H1 (cell line): Measurements from ENCODE around the gene TFCP2L1. TPM values are rescaled to one million over a fixed set of nuclear protein-coding genes. Genes with fewer than 3 reads are reported as not detected.

Source experiments
- CTCF ChIA-PET: fragments of 300-600 bp; sonication (Branson Sonifier 250); formaldehyde crosslinking; loops from one replicate; lab custom pipeline; 2021; ENCODE audit not compliant: partially characterized antibody; lab: Charles Lee
- POLR2A ChIA-PET: fragments of 300-600 bp; sonication (Branson Sonifier 250); formaldehyde crosslinking; loops from one replicate; lab custom pipeline; 2021; ENCODE audit warnings: inconsistent platforms; ENCODE audit not compliant: partially characterized antibody; lab: Charles Lee
- DNase-seq, 2 experiments: peaks; one replicate each; pipeline versions ENCODE4 v3.0.0 to v3.0.0-alpha.2; 2010 to 2022; ENCODE audit warnings: low spot score in 2 of 2, low read depth in 1 of 2, mixed read lengths in 1 of 2
- FAIRE-seq: peaks from 2 replicates; lab custom pipeline; 2011; peaks lifted over from hg19 to GRCh38; lab: Jason Lieb, UNC
- H2AFZ ChIP-seq: 2 replicates; pipeline ENCODE4 v1.8.1; 2012; ENCODE audit warnings: low read length, inconsistent platforms
- H2AK5ac ChIP-seq: 2 replicates; pipeline ENCODE4 v1.6.1; 2013; ENCODE audit warnings: low read depth, low read length
- H2BK120ac ChIP-seq: replicated peaks from 2 replicates; pipeline ENCODE3; 2013; ENCODE audit warnings: low read depth, low read length, inconsistent platforms
- H2BK12ac ChIP-seq: 2 replicates; pipeline ENCODE4 v1.6.1; 2013; ENCODE audit warnings: low read depth, low read length
- H2BK15ac ChIP-seq: 2 replicates; pipeline ENCODE4 v1.6.1; 2013; ENCODE audit warnings: low read length
- H2BK20ac ChIP-seq: 2 replicates; pipeline ENCODE4 v1.6.1; 2013; ENCODE audit warnings: low read length
- H2BK5ac ChIP-seq: 2 replicates; pipeline ENCODE4 v1.6.1; 2013; ENCODE audit warnings: low read depth, low read length
- H3K14ac ChIP-seq: 2 replicates; pipeline ENCODE4 v1.6.1; 2013; ENCODE audit warnings: inconsistent platforms; ENCODE audit not compliant: insufficient read length
- H3K18ac ChIP-seq: 2 replicates; pipeline ENCODE4 v1.6.1; 2013; ENCODE audit warnings: low read length; ENCODE audit errors: extremely low read depth
- H3K23ac ChIP-seq: 2 replicates; pipeline ENCODE4 v1.6.1; 2013; ENCODE audit warnings: inconsistent platforms; ENCODE audit not compliant: insufficient read length
- H3K23me2 ChIP-seq: 2 replicates; pipeline ENCODE4 v1.6.1; 2013; ENCODE audit warnings: low read depth, low read length
- H3K27ac ChIP-seq: 2 replicates; pipeline ENCODE4 v1.6.1; 2011; ENCODE audit warnings: low read depth, low read length, inconsistent platforms
- H3K27me3 ChIP-seq, 4 experiments: replicated peaks in 1 of 4; 1 replicate in 1 of 4; 2 replicates in 3 of 4; pipeline versions ENCODE4 v1.6.1 to v1.8.1; 2011 to 2013; ENCODE audit warnings: low read length in 3 of 4, mild to moderate bottlenecking in 3 of 4, inconsistent platforms in 2 of 4, mixed read lengths in 2 of 4, moderate library complexity in 1 of 4; ENCODE audit not compliant: control insufficient read depth in 3 of 4, insufficient read depth in 3 of 4; ENCODE audit errors: extremely low read depth in 1 of 4
- H3K36me3 ChIP-seq, 4 experiments: 2 replicates each; pipeline versions ENCODE4 v1.6.1 to v1.8.1; 2011 to 2013; ENCODE audit warnings: mild to moderate bottlenecking in 4 of 4, low read length in 3 of 4, moderate library complexity in 2 of 4, control low read depth in 1 of 4, inconsistent platforms in 1 of 4; ENCODE audit not compliant: insufficient read depth in 4 of 4, control insufficient read depth in 2 of 4
- H3K4ac ChIP-seq: replicated peaks from 2 replicates; pipeline ENCODE3; 2013; ENCODE audit warnings: low read length, low read depth, mixed read lengths, inconsistent platforms; ENCODE audit not compliant: insufficient read length
- H3K4me1 ChIP-seq, 4 experiments: replicated peaks in 1 of 4; 1 replicate in 1 of 4; 2 replicates in 3 of 4; pipeline versions ENCODE4 v1.6.1 to v1.8.1; 2011 to 2013; ENCODE audit warnings: low read length in 3 of 4, inconsistent platforms in 2 of 4, mixed read lengths in 1 of 4; ENCODE audit not compliant: insufficient read depth in 4 of 4, control insufficient read depth in 3 of 4
- H3K4me2 ChIP-seq, 2 experiments: 2 replicates each; pipeline versions ENCODE4 v1.6.1 to v1.8.1; 2011 to 2013; ENCODE audit warnings: low read depth in 2 of 2, low read length in 2 of 2, control low read depth in 1 of 2, inconsistent platforms in 1 of 2, mild to moderate bottlenecking in 1 of 2; ENCODE audit not compliant: insufficient read depth in 1 of 2
- H3K4me3 ChIP-seq, 4 experiments: fragments of 200-600, 300-600 bp in 1 of 4; sonication (generic), shearing (Covaris generic), sonication (Bioruptor Twin) in 1 of 4; 2 replicates each; pipeline versions ENCODE4 v1.5.1 to v1.8.1; 2011 to 2016; ENCODE audit warnings: low read length in 4 of 4, low read depth in 3 of 4, control low read depth in 2 of 4, inconsistent platforms in 2 of 4, mild to moderate bottlenecking in 2 of 4, mixed read lengths in 1 of 4, moderate library complexity in 1 of 4; ENCODE audit not compliant: insufficient read depth in 2 of 4; ENCODE audit errors: extremely low read depth in 1 of 4
- H3K56ac ChIP-seq: replicated peaks from 2 replicates; pipeline ENCODE3; 2013; ENCODE audit warnings: low read depth, mild to moderate bottlenecking, mixed read lengths, low read length, inconsistent platforms; ENCODE audit not compliant: insufficient read length
- H3K79me1 ChIP-seq: 2 replicates; pipeline ENCODE4 v1.6.1; 2013; ENCODE audit warnings: low read depth, low read length, control low read depth
- H3K79me2 ChIP-seq, 2 experiments: 2 replicates each; pipeline versions ENCODE4 v1.6.1 to v1.8.1; 2012 to 2013; ENCODE audit warnings: low read length in 2 of 2, mild to moderate bottlenecking in 2 of 2, inconsistent platforms in 1 of 2; ENCODE audit not compliant: insufficient read depth in 2 of 2, control insufficient read depth in 1 of 2
- H3K9ac ChIP-seq, 4 experiments: replicated peaks in 1 of 4; 1 replicate in 1 of 4; 2 replicates in 3 of 4; pipeline versions ENCODE4 v1.6.1 to v1.8.1; 2011 to 2013; ENCODE audit warnings: low read depth in 3 of 4, low read length in 3 of 4, control low read depth in 2 of 4, mild to moderate bottlenecking in 2 of 4, moderate library complexity in 2 of 4, inconsistent platforms in 1 of 4; ENCODE audit errors: extremely low read depth in 1 of 4
- H3K9me3 ChIP-seq, 2 experiments: 2 replicates each; pipeline versions ENCODE4 v1.6.1 to v1.8.1; 2012 to 2013; ENCODE audit warnings: mild to moderate bottlenecking in 2 of 2, moderate library complexity in 2 of 2, control low read depth in 1 of 2, inconsistent platforms in 1 of 2, low read depth in 1 of 2, low read length in 1 of 2, mixed read lengths in 1 of 2; ENCODE audit not compliant: insufficient read depth in 2 of 2
- H4K20me1 ChIP-seq, 2 experiments: replicated peaks in 1 of 2; 2 replicates each; pipeline versions ENCODE3 to v1.8.1; 2011 to 2013; ENCODE audit warnings: inconsistent platforms in 2 of 2, low read length in 2 of 2, mild to moderate bottlenecking in 1 of 2; ENCODE audit not compliant: insufficient read depth in 2 of 2, control insufficient read depth in 1 of 2
- H4K5ac ChIP-seq: 2 replicates; pipeline ENCODE4 v1.6.1; 2013; ENCODE audit warnings: low read length, low read depth, mixed read lengths, inconsistent platforms; ENCODE audit not compliant: insufficient read length
- H4K8ac ChIP-seq: 2 replicates; pipeline ENCODE4 v1.8.0; 2013; ENCODE audit warnings: mild to moderate bottlenecking, moderate library complexity, low read length, inconsistent platforms; ENCODE audit not compliant: insufficient read depth; ENCODE audit errors: extremely low read depth
- H4K91ac ChIP-seq: replicated peaks from 2 replicates; pipeline ENCODE3; 2013; ENCODE audit warnings: low read length, mixed read lengths, inconsistent platforms; ENCODE audit not compliant: insufficient read length
- RFX5 ChIP-seq: IDR thresholded peaks from 2 replicates; pipeline ENCODE4 v1.6.1; 2011; ENCODE audit warnings: low read depth, low read length, improper control_type of control experiment, borderline replicate concordance
- TCF12 ChIP-seq: IDR thresholded peaks from 2 replicates; pipeline ENCODE4 v1.6.1; 2011; ENCODE audit warnings: low read depth, mild to moderate bottlenecking, low read length
- WGBS, 2 experiments: shearing (Covaris generic) in 1 of 2; methylation state at CpG; one replicate each; pipeline versions ENCODE4 v1.1.6 to v1.1.7; 2013 to 2015; ENCODE audit warnings: low lambda C conversion rate in 2 of 2, mixed read lengths in 2 of 2, inconsistent platforms in 1 of 2, low coverage in 1 of 2, missing lambda C conversion rate in 1 of 2; ENCODE audit not compliant: insufficient replicate concordance in 2 of 2, insufficient coverage in 1 of 2, insufficient read length in 1 of 2; ENCODE audit errors: extremely low coverage in 1 of 2, missing lambda C conversion rate in 1 of 2; 5-methylcytosine and 5-hydroxymethylcytosine counted together
- polyA plus RNA-seq, 7 experiments: library from polyadenylated mRNA; depleted of rRNA in 3 of 7; stranded (reverse) in 5 of 7; unstranded in 2 of 7; fragments of >200 nt in 5 of 7; fragments of 200-250 nt in 2 of 7; gene quantifications; 1 replicate in 5 of 7; 2 replicates in 1 of 7; 4 replicates in 1 of 7; pipeline versions ENCODE4 v1.2.1 to v1.2.3, GENCODE V29; 2011 to 2013; ENCODE audit warnings: missing spikeins in 2 of 7, mixed read lengths in 2 of 7
- total RNA-seq: library from RNA; stranded (reverse); fragmentation: NEBNext Ultra II Directional; extraction: Animal tissue kit (Norgen Biotek cat#: 25700); gene quantifications from 2 replicates; pipeline ENCODE4 v1.2.1, GENCODE V29; 2021

TFCP2L1 gene
- total and polyA plus RNA-seq, 2 of the 8 experiments (the other 6 are each of a cell fraction or from before 2014, with no cell fraction given), result 1.5 to 3.8 TPM

- 87% methylated on average over 13 of the region's 13 CpGs; no CpG with 5 or more reads in 1 of the 2 experiments for WGBS, 2 experiments
- CTCF ChIA-PET, result interaction anchor here (0.9 to 1.6 kb wide), 3 partner anchors 15 to 151 kb away, joined by 3 to 5 read pairs (median 4); no protein-coding TSS in a partner anchor
- POLR2A ChIA-PET, result interaction anchor here (0.6 kb wide), 1 partner anchor 1274 kb away, joined by 3 read pairs; no protein-coding TSS in a partner anchor
- H3K18ac ChIP-seq, result no peak overlapping the region
- no peak overlapping the region for H4K5ac ChIP-seq
- no peak overlapping the region for H2BK12ac ChIP-seq
- H3K14ac ChIP-seq, result no peak overlapping the region
- H3K56ac ChIP-seq, result no peak overlapping the region
- H4K8ac ChIP-seq, result no peak overlapping the region
- H2AFZ ChIP-seq, result no peak overlapping the region
- no peak for DNase-seq
- H4K91ac ChIP-seq, result no peak overlapping the region
- no peak overlapping the region for H2AK5ac ChIP-seq
- no peak overlapping the region for H3K4me2 ChIP-seq
- peaks cover 11% of the 10 kb centered on the region; the same call in 1 of the 2 replicates for H3K23me2 ChIP-seq
- H3K36me3 ChIP-seq, result no peaks in the 10 kb centered on the region
- H3K9ac ChIP-seq, result no peak overlapping the region
- no peak overlapping the region for H2BK5ac ChIP-seq
- no peak overlapping the region for H2BK120ac ChIP-seq
- peaks cover 0 to 2% of the 10 kb centered on the region in 2 experiments for H4K20me1 ChIP-seq
- H3K27me3 ChIP-seq, result peaks cover 7 to 37% (median 30%) of the 10 kb centered on the region in 4 experiments
- H2BK15ac ChIP-seq, result no peak overlapping the region
- no peak overlapping the region for H3K4ac ChIP-seq
- FAIRE-seq, result no peak
- H3K4me3 ChIP-seq, result no peak overlapping the region
- no peaks in the 10 kb centered on the region for H3K9me3 ChIP-seq
- no peaks in the 10 kb centered on the region for H3K79me2 ChIP-seq
- H3K23ac ChIP-seq, result no peak overlapping the region
- H3K4me1 ChIP-seq, result peaks cover 0 to 3% (median 0%) of the 10 kb centered on the region in 4 experiments; a peak in 1 of 7 replicates
- no peak overlapping the region for H3K27ac ChIP-seq
- H3K79me1 ChIP-seq, result no peaks in the 10 kb centered on the region
- H2BK20ac ChIP-seq, result no peak overlapping the region
- TF ChIP-seq TCF12, result no peak
- TF ChIP-seq RFX5, result no peak
Measured at GRCh38 chr2:121282800-121283385, 2.1 kb downstream of the TFCP2L1 start.
